Right cardiac atrium (tissue), 5 donors: Measurements from ENCODE around the gene TMEM178B. TPM values are rescaled to one million over a fixed set of nuclear protein-coding genes. Genes with fewer than 3 reads are reported as not detected.

Source experiments
- ATAC-seq, 2 donors: fragments of 200-7000 bp; cut with Tn5 transposase; one replicate each; pipeline versions ENCODE4 v1.8.0 to v1.9.1; 2020; ENCODE audit warnings: moderate library complexity in 2 of 2, mild to moderate bottlenecking in 1 of 2
- DNase-seq, 3 donors: peaks; one replicate each; pipeline ENCODE4 v3.0.0-alpha.2; 2020
- H3K27ac ChIP-seq: one replicate; pipeline ENCODE4 v1.5.1; 2013; ENCODE audit warnings: mild to moderate bottlenecking, low read length, control low read depth, moderate library complexity
- H3K27me3 ChIP-seq: one replicate; pipeline ENCODE4 v1.6.1; 2013; ENCODE audit not compliant: control insufficient read depth, insufficient read depth
- H3K4me1 ChIP-seq: one replicate; pipeline ENCODE4 v1.6.1; 2013; ENCODE audit warnings: low read length; ENCODE audit not compliant: control insufficient read depth, insufficient read depth
- H3K4me3 ChIP-seq: one replicate; pipeline ENCODE4 v1.5.1; 2013; ENCODE audit warnings: low read length, control low read depth
- H3K9me3 ChIP-seq: one replicate; pipeline ENCODE4 v1.6.1; 2013; ENCODE audit warnings: low read length; ENCODE audit not compliant: control insufficient read depth
- WGBS: extraction: QIAGEN DNeasy Blood & Tissue Kit; methylation state at CpG from one replicate; pipeline ENCODE4 v1.1.7; 2013; 5-methylcytosine and 5-hydroxymethylcytosine counted together
- intact Hi-C, 4 donors: fragments of 100-400 bp; cut with DNase I; formaldehyde crosslinking; loops; one replicate each; pipeline versions ENCODE4 v1.11.0 to v1.14.0; 2022 to 2023
- polyA plus RNA-seq: library from polyadenylated mRNA; stranded (reverse); fragments of 200-250 nt; gene quantifications from one replicate; pipeline ENCODE4 v1.2.3, GENCODE V29; 2013
- total RNA-seq, 4 donors: library from RNA; stranded (reverse); fragmentation: NEBNext Ultra II Directional; extraction: Animal tissue kit (Norgen Biotek cat#: 25700); gene quantifications; one replicate each; pipeline ENCODE4 v1.2.1, GENCODE V29; 2021
- donor health status: healthy with polysubstance abuse.
- donor health status: DM: no; HTN: yes; CAD: no.
- donor health status: DM: no; HTN: no; CAD: no.
- donor health status: DM: no; HTN: yes; CAD: no; lungs with severe emphysema.
- donor health status: DM: yes; HTN: yes; CAD: no.

Gene TMEM178B
- total and polyA plus RNA-seq, 5 donors: 13.3 to 49.6 (median 35.0) TPM

DNA sequence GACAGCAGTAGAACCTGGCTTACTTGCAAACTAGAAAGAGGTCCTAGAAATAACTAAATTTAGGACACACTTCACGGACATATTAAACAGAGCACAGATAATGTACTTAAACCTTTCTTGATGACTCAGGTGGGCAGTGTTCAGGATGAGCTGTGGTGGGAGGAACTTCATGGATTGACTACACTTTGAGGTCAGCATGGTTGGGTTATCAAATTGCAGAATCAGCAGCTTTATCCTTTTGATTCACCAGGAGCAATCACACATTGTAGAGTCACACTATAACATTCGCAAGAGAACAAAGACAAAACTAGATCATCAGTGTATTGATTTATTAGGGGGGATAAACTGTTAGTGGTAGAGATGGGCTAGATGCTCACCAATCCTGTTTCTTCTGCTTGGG is 438.7 kb downstream of the TMEM178B start:
- Histone ChIP-seq H3K27me3 (no peaks in the 10 kb centered on the region), H3K9me3 (no peaks in the 10 kb centered on the region), H3K27ac (no peak overlapping the region), H3K4me3 (no peak overlapping the region), H3K4me1 (no peaks in the 10 kb centered on the region)
- WGBS: 89% methylated on average over 2 of the region's 2 CpGs
- intact Hi-C loops: no loop called here
- ATAC-seq: no peak
- no peak for DNase-seq

DNA sequence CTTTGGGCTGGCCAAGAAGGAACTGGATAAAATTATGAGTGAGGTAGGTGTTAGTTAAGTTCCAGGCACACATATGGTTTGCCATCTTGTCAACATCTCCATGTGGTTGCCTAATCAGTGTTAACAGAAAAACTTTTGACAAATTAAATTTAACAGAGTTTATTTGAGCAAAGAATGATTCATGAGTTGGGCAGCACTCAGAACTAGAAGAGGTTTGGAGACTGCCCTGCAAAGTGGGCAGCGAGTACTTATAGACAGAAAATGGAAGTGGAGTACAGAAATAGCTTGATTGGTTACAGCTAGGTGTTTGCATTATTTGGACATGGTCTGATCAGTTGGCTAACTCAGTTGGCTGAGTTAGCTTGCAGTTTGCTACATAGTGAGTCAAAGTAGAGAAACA is 439.9 kb downstream of the TMEM178B start:
- no peaks in the 10 kb centered on the region for H3K27me3 ChIP-seq
- no peaks in the 10 kb centered on the region for H3K4me1 ChIP-seq
- WGBS: 85% methylated on average over 1 of the region's 1 CpG
- no peak for ATAC-seq
- H3K27ac ChIP-seq: no peak overlapping the region
- no peaks in the 10 kb centered on the region for H3K9me3 ChIP-seq
- H3K4me3 ChIP-seq: no peak overlapping the region
- intact Hi-C loops: no loop called here
- DNase-seq: no peak

DNA sequence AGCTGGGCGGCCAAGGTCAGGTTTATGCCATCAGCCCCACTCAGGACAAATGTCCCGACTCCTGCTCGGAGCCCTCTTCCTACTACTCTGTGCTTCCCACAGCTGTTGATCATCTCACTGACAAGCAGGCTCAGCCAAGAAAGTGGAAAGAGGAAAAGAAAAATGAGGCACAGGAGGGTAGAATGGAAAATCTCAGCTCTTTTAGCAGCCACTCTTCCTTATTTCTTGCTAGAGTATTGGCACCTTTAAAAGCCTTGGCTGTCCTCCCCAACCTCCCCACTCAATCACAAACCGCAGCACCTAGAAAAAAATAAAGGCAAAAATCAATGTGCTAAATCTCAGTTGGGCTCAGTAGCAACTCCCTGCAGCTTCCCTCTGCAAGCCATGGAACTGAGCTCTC is 442.1 kb downstream of the TMEM178B start:
- H3K27ac ChIP-seq: no peak overlapping the region
- H3K27me3 ChIP-seq: no peaks in the 10 kb centered on the region
- no peak overlapping the region for H3K4me3 ChIP-seq
- intact Hi-C loops: no loop called here
- H3K4me1 ChIP-seq: no peaks in the 10 kb centered on the region
- 67% methylated on average over 4 of the region's 4 CpGs for WGBS
- DNase-seq: no peak
- H3K9me3 ChIP-seq: no peaks in the 10 kb centered on the region
- ATAC-seq: no peak

DNA sequence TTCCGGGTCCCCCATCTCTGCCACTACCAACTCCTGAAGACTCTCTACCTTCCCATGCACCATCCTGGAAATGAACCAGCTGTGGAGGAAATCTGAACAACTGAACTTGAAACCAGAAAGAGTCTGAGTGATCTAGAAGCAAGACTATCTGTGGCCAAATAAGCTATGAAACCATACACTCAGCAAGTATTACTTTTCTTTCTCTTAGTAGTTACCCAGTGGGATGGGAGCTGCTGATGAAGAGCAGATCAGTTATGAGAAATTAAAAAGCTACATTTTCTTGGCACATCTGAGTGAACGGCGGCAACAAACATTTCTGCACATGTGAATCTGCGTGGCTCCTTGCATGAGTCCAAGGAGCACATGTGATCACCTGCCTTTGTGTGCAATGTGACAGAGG is 445.8 kb downstream of the TMEM178B start:
- 97% methylated on average over 4 of the region's 4 CpGs for WGBS
- no peak for DNase-seq
- H3K27ac ChIP-seq: no peak overlapping the region
- H3K4me3 ChIP-seq: no peak overlapping the region
- ATAC-seq: no peak
- no peaks in the 10 kb centered on the region for H3K9me3 ChIP-seq
- intact Hi-C loops: loop anchor here in 1 of 4 donors (10.0 kb wide), 1 partner anchor 265 kb away; no protein-coding TSS in a partner anchor
- H3K4me1 ChIP-seq: no peaks in the 10 kb centered on the region
- no peaks in the 10 kb centered on the region for H3K27me3 ChIP-seq

DNA sequence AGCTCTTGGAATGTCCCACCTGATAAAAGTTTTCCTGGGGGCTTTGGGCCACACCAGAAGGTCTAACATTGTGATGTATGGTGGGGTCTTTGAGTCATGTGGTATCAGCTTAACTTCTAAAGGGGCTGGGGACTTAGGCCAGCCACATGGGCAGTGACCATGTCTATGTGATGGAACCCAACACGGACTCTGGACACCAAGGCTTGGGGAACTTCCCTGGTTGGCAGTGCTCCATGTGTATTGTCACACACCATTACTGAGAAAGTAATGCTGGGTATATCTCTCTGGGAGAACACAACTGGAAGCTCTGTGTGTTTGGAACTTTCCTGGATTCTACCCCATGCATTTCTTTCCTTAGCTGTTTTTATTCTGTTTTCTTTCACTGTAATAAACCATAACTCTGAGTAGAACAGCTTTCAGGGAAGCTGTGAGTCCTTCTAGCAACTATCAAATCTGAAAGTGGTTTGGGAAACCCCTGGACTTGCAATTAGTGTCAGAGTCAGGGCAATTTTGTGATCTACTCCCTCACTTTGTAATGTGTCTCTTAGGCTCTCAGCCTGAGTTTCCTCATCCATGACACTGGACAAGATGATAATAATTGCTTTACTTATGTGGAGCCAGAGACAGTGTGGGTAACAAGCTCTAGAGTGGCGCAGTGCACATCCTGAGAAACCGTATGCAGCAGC is 448.9 kb downstream of the TMEM178B start:
- intact Hi-C loops: loop anchor here in 1 of 4 donors (10.0 kb wide), 1 partner anchor 268 kb away; no protein-coding TSS in a partner anchor
- Histone ChIP-seq H3K9me3 (no peaks in the 10 kb centered on the region), H3K27ac (no peak overlapping the region), H3K27me3 (no peaks in the 10 kb centered on the region), H3K4me1 (no peaks in the 10 kb centered on the region), H3K4me3 (no peak overlapping the region)
- DNase-seq: no peak
- WGBS: 71% methylated on average over 3 of the region's 3 CpGs
- no peak for ATAC-seq

DNA sequence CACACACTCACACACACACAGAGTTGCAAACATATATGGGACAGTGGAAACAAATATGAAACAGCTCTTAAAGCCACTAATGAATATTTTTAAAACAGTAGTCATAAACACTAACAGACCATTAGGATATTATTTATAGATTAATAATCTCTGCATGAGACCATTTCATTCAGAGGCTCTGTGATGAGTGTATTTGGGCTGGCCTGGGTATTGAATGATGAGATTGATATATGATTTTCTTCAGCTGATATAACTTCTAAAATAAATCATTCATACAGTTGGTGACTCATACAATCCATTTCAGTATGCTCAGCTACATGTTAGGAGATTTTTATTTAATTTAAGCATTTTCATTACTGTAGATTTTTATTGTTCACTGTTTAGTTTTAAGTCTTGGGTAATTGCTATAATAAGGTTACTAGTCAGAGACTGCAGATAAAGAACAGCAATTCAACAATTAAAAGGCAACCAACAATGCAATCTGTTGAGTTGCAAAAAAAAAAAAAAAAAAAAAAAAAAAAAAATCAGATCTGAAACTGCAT is 452.2 kb downstream of the TMEM178B start:
- DNase-seq (no peak), ATAC-seq (no peak)
- Histone ChIP-seq H3K27ac (no peak overlapping the region), H3K4me1 (no peaks in the 10 kb centered on the region), H3K9me3 (no peaks in the 10 kb centered on the region), H3K4me3 (no peak overlapping the region), H3K27me3 (no peaks in the 10 kb centered on the region)
- intact Hi-C loops: loop anchor here in 1 of 4 donors (10.0 kb wide), 1 partner anchor 271 kb away; no protein-coding TSS in a partner anchor

DNA sequence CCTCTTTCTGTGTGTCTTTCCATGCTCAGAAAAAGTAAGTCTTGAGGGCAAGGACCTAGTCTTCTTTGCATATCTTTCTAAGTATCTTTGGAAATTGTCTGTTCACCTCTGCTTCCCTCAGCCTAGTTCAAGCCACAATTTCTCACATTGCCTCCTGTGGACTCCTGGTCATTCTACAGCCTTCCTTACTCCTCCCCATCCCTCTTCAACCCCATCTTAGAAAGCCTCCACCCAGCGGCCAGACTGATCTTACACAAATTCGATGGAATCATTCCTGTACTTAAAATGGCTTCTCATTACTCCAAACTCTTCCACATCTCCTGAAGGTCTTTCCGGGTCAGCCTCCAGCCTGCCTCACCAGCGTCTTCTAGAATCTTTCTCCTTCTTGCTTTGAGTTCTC is 453.2 kb downstream of the TMEM178B start:
- intact Hi-C loops: loop anchor here in 1 of 4 donors (10.0 kb wide), 1 partner anchor 272 kb away; no protein-coding TSS in a partner anchor
- no peak for DNase-seq
- 91% methylated on average over 4 of the region's 4 CpGs for WGBS

DNA sequence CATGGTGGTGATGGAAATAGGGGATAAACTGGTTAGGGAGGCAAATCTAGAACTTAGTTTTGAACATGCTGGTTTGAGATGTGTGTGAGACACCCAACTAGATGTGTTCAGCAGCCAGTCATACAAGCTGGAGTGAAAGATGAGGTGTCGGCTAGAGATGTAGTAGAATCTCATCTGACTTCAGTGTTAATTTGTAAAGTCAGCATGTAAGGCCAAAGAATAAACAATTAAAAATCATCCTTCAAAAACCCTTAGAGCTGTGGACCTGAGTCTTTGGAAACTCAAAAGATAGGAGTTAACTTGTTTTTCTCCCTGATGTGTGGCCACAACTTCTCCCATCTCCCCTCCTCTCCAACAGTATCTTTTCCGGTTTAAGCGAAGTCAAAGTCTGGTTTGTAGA is 454.5 kb downstream of the TMEM178B start:
- WGBS: 91% methylated on average over 3 of the region's 3 CpGs
- no peak overlapping the region for H3K27ac ChIP-seq
- no peak for DNase-seq
- H3K27me3 ChIP-seq: no peaks in the 10 kb centered on the region
- ATAC-seq: no peak
- no peaks in the 10 kb centered on the region for H3K4me1 ChIP-seq
- H3K4me3 ChIP-seq: no peak overlapping the region
- intact Hi-C loops: loop anchor here in 1 of 4 donors (10.0 kb wide), 1 partner anchor 274 kb away; no protein-coding TSS in a partner anchor
- H3K9me3 ChIP-seq: no peaks in the 10 kb centered on the region

More for the DNA sequence above, 453.2 kb downstream of the TMEM178B start:
- ATAC-seq: no peak
- Histone ChIP-seq H3K27ac (no peak overlapping the region), H3K4me3 (no peak overlapping the region), H3K9me3 (no peaks in the 10 kb centered on the region), H3K4me1 (no peaks in the 10 kb centered on the region), H3K27me3 (no peaks in the 10 kb centered on the region)

Other genes with a start within 250 kb of the TMEM178B start
- 10 to 100 TPM; 23.6 to 29.3 (median 27.2) TPM for gene BRAF, start 149.1 kb upstream of the TMEM178B start, total RNA-seq
- gene BRAF, start 149.1 kb upstream of the TMEM178B start, polyA plus RNA-seq: 8.4 TPM
- 100 to 1,000 TPM in 1 of 4 donors, 10 to 100 TPM in 3; 78.9 to 102 (median 89.9) TPM for gene MRPS33, start 59.1 kb upstream of the TMEM178B start, total RNA-seq
- 169 TPM for gene MRPS33, start 59.1 kb upstream of the TMEM178B start, polyA plus RNA-seq